ENCODE data around the gene TRIM75.
"Not testable (repeated sequence)": the region's sequence is repeated elsewhere in the genome, so short reads cannot be mapped to it uniquely, and the experiment has no call there.

Gene TRIM75

DNA sequence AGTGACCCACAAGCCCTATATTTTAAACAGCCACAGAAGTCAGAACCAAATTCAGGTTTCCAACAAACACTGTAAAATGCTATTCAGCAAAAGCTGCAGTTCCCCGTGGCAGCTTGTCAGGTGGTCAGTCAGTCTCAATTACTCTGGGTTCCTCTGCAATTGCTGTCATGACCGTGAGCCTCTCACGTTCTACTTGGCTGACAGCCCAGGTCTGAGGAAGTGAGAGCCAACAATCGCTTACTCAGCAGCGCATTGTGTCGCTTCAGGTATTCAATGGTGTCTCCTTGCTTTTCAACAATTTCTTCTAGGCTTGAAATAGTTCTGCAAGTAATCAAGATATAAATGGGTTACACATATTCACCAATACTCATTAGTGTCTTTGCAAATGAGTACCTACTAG lies 25.8 kb downstream of the TRIM75 start:
- H3K4me3 ChIP-seq (replicated peaks; ENCODE audit: low read depth, low read length), result no peak overlapping the region
- no peak for DNase-seq (ENCODE audit: extremely low read depth, insufficient read length)
- TF ChIP-seq, protein P1, sequence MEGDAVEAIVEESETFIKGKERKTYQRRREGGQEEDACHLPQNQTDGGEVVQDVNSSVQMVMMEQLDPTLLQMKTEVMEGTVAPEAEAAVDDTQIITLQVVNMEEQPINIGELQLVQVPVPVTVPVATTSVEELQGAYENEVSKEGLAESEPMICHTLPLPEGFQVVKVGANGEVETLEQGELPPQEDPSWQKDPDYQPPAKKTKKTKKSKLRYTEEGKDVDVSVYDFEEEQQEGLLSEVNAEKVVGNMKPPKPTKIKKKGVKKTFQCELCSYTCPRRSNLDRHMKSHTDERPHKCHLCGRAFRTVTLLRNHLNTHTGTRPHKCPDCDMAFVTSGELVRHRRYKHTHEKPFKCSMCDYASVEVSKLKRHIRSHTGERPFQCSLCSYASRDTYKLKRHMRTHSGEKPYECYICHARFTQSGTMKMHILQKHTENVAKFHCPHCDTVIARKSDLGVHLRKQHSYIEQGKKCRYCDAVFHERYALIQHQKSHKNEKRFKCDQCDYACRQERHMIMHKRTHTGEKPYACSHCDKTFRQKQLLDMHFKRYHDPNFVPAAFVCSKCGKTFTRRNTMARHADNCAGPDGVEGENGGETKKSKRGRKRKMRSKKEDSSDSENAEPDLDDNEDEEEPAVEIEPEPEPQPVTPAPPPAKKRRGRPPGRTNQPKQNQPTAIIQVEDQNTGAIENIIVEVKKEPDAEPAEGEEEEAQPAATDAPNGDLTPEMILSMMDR (IDR thresholded peaks at IDR 0.05; ENCODE audit: insufficient read depth, low read length, poor library complexity, severe bottlenecking), result no peak
- H3K27me3 ChIP-seq (replicated peaks; ENCODE audit: control insufficient read depth, insufficient read depth, low read length), result no peaks in the 10 kb centered on the region
- no peaks in the 10 kb centered on the region for H3K36me3 ChIP-seq (ENCODE audit: control insufficient read depth, insufficient read depth, low read length)

DNA sequence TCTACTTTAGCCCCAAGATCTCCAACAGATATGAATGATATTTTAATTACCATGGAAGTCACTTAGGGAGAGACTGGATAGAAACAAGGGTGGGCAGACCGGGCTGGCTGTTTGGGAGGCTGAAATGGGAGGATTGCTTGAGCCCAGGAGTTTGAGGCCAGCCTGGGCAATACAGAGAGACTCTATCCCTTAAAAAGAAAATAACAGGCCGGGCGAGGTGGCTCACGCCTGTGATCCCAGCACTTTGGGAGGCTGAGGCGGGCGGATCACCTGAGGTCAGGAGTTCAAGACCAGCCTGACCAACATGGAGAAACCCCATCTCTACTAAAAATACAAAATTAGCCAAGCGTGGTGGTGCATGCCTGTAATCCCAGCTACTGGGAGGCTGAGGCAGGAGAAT lies 31.1 kb downstream of the TRIM75 start:
- H3K36me3 ChIP-seq (ENCODE audit: control insufficient read depth, insufficient read depth, low read length); H3K4me3 ChIP-seq (replicated peaks; ENCODE audit: low read depth, low read length); H3K27me3 ChIP-seq (replicated peaks; ENCODE audit: control insufficient read depth, insufficient read depth, low read length); DNase-seq (ENCODE audit: extremely low read depth, insufficient read length): not testable (repeated sequence)

DNA sequence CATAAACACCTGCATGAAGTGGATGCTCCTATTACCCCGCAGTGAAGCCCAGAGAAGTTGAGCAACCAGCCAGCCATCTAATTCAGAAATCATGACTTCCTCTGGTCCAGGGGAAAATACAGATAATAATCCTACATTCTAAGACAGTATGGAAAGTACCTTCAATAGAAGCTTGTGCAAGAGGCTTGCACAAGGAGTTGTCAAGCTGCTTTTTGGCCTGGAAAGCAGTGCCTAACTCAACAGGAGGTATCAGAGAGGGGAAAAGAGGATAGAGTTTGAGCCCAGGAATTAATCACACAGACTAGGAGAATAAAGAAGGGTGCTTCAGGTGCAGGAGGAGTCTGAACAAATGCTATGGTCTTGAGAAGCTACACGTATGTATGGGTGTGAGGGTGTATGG lies 32.3 kb downstream of the TRIM75 start:
- TF ChIP-seq, protein P1 (IDR thresholded peaks at IDR 0.05; ENCODE audit: insufficient read depth, low read length, poor library complexity, severe bottlenecking), result no peak

DNA sequence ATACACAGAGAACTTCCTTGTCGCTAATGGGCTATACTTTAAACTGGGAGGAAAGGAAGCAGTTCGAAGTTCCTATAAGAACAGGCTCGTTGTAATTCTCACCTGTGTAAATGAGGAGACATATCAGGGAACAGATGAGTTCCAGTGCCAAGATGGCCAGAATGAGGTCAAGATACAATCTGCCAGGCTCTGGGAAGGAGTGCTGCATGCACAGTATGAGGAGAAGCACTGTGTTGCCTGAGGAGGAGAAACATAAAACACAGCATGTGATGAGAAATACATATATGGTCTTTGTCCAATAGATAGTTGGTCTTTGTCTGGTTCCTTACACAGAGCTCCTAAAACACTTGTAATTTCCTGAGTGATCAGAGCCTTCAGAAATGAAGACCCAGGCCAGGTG lies 34.7 kb downstream of the TRIM75 start:
- no peaks in the 10 kb centered on the region for H3K36me3 ChIP-seq (ENCODE audit: control insufficient read depth, insufficient read depth, low read length)
- TF ChIP-seq, protein P1 (IDR thresholded peaks at IDR 0.05; ENCODE audit: insufficient read depth, low read length, poor library complexity, severe bottlenecking), result no peak

More for the DNA sequence above, 32.3 kb downstream of the TRIM75 start:
- Histone ChIP-seq H3K4me3 (replicated peaks; ENCODE audit: low read depth, low read length) (no peak overlapping the region), H3K27me3 (replicated peaks; ENCODE audit: control insufficient read depth, insufficient read depth, low read length) (no peaks in the 10 kb centered on the region), H3K36me3 (ENCODE audit: control insufficient read depth, insufficient read depth, low read length) (no peaks in the 10 kb centered on the region)
- no peak for DNase-seq (ENCODE audit: extremely low read depth, insufficient read length)

DNA sequence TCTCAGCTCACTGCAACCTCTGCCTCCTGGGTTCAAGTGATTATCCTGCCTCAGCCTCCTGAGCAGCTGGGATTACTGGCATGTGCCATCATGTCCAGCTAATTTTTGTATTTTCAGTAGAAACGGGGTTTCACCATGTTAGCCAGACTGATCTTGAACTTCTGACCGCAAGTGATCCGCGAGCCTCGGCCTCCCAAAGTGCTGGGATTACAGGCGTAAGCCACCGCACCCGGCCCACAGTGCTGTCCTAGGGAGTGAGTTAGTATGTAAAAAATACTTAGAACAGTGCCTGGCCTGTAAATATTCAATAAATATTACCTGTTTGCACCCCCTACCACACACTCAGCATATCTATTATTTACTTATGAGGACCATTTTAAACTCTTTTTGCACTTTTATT lies 38.5 kb downstream of the TRIM75 start:
- not testable (repeated sequence) for H3K27me3 ChIP-seq (replicated peaks; ENCODE audit: control insufficient read depth, insufficient read depth, low read length); H3K36me3 ChIP-seq (ENCODE audit: control insufficient read depth, insufficient read depth, low read length); H3K4me3 ChIP-seq (replicated peaks; ENCODE audit: low read depth, low read length); DNase-seq (ENCODE audit: extremely low read depth, insufficient read length)

More for the DNA sequence above, 34.7 kb downstream of the TRIM75 start:
- DNase-seq (ENCODE audit: extremely low read depth, insufficient read length), result no peak
- no peaks in the 10 kb centered on the region for H3K27me3 ChIP-seq (replicated peaks; ENCODE audit: control insufficient read depth, insufficient read depth, low read length)
- no peak overlapping the region for H3K4me3 ChIP-seq (replicated peaks; ENCODE audit: low read depth, low read length)

DNA sequence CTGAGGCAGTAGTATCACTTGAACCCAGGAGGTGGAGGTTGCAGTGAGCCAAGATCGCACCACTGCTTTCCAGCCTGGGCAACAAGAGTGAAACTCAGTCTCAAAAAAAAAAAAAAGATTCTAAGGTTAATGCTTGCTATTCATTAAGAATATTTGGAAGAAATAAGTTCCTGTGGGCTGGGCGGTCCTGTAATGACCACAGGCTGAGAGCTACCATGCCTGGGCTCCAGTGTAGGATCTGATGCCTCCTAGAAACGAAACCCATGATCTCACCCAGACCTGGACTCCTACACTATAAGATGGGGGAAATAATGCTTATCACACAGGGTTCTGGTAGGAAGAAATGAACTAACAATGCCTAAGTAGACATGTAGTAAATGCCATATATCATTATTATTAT lies 41.2 kb downstream of the TRIM75 start:
- TF ChIP-seq, protein P1 (IDR thresholded peaks at IDR 0.05; ENCODE audit: insufficient read depth, low read length, poor library complexity, severe bottlenecking), result no peak
- Histone ChIP-seq H3K4me3 (replicated peaks; ENCODE audit: low read depth, low read length) (no peak overlapping the region), H3K36me3 (ENCODE audit: control insufficient read depth, insufficient read depth, low read length) (no peaks in the 10 kb centered on the region), H3K27me3 (replicated peaks; ENCODE audit: control insufficient read depth, insufficient read depth, low read length) (no peaks in the 10 kb centered on the region)
- no peak for DNase-seq (ENCODE audit: extremely low read depth, insufficient read length)

DNA sequence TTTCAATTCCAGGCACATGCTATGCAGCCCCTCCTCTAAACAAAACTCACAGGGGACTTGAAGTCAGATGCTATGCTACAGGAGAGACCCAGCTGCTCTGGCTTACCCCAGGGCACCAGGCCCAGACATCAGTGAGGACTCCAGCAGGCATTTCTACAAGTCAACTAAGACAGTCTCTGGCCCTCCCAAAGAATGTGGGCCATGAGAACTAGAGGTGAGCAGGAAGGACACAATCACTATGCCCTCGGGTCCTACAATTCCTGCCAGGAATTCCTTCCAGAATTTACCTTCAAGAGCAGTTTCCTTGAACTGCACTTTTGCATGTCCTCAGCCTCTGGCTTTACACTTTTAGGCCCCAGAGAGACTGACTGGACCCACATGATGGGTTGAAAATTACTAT lies 41.6 kb downstream of the TRIM75 start:
- no peak for DNase-seq (ENCODE audit: extremely low read depth, insufficient read length)
- Histone ChIP-seq H3K4me3 (replicated peaks; ENCODE audit: low read depth, low read length) (no peak overlapping the region), H3K36me3 (ENCODE audit: control insufficient read depth, insufficient read depth, low read length) (no peaks in the 10 kb centered on the region), H3K27me3 (replicated peaks; ENCODE audit: control insufficient read depth, insufficient read depth, low read length) (no peaks in the 10 kb centered on the region)
- TF ChIP-seq, protein P1 (IDR thresholded peaks at IDR 0.05; ENCODE audit: insufficient read depth, low read length, poor library complexity, severe bottlenecking), result no peak
